K562 (cell line): ENCODE data around the gene SMIM13. TPM values are rescaled to one million over a fixed set of nuclear protein-coding genes. Genes with fewer than 3 reads are reported as not detected.

ENCODE experiments used
- AFF4 ChIP-seq: sonication (generic); formaldehyde crosslinking; IDR thresholded peaks from 2 replicates; pipeline ENCODE4 v1.8.0; 2023; ENCODE audit warnings: mild to moderate bottlenecking, missing genetic modification reagents
- ATF2 ChIP-seq: sonication (generic); formaldehyde crosslinking; IDR thresholded peaks from 2 replicates; pipeline ENCODE4 v1.8.1; 2022; ENCODE audit warnings: missing genetic modification reagents
- BRF2 ChIP-seq: IDR thresholded peaks from 3 replicates; pipeline ENCODE4 v1.6.1; 2011; ENCODE audit warnings: borderline replicate concordance, mild to moderate bottlenecking; ENCODE audit not compliant: insufficient read length, insufficient read depth
- CHD2 ChIP-seq: IDR thresholded peaks from 2 replicates; pipeline ENCODE4 v1.6.1; 2011; ENCODE audit warnings: low read depth, low read length
- COPS2 ChIP-seq: fragments of 450-650 bp; conservative IDR thresholded peaks from 2 replicates; pipeline ENCODE4 v1.6.1; 2016; ENCODE audit warnings: mild to moderate bottlenecking, moderate library complexity
- GTF2A2 ChIP-seq: IDR thresholded peaks from 2 replicates; pipeline ENCODE4 v1.6.1; 2016; ENCODE audit warnings: mild to moderate bottlenecking, missing genetic modification characterization, missing compliant biosample characterization
- HNRNPLL ChIP-seq: fragments of 200-400 bp; formaldehyde crosslinking; IDR thresholded peaks from 2 replicates; pipeline ENCODE4 v1.6.1; 2017; ENCODE audit warnings: low read length, low read depth, mild to moderate bottlenecking; ENCODE audit not compliant: poor library complexity, severe bottlenecking
- KLF6 ChIP-seq: fragments of 250-450 bp; sonication (Bioruptor Pico); IDR thresholded peaks from 2 replicates; pipeline ENCODE4 v1.4.0; 2020; ENCODE audit warnings: mild to moderate bottlenecking, moderate library complexity, borderline replicate concordance
- LARP7 ChIP-seq: fragments of 450-650 bp; IDR thresholded peaks from 2 replicates; pipeline ENCODE4 v1.6.1; 2016
- MAFF ChIP-seq: IDR thresholded peaks from 2 replicates; pipeline ENCODE4 v1.6.1; 2012; ENCODE audit warnings: low read length, improper control_type of control experiment
- MCM2 ChIP-seq: fragments of 450-650 bp; IDR thresholded peaks from 2 replicates; pipeline ENCODE4 v1.6.1; 2017; ENCODE audit warnings: low read depth, mild to moderate bottlenecking
- MYNN ChIP-seq, 2 experiments: sonication (generic); formaldehyde crosslinking in 1 of 2; IDR thresholded peaks; 2 replicates each; pipeline versions ENCODE4 v1.5.0 to v1.6.1; 2016 to 2020; ENCODE audit warnings: antibody characterized with exemption in 1 of 2, missing genetic modification reagents in 1 of 2
- POLR2A ChIP-seq: fragments of 450-650 bp; conservative IDR thresholded peaks from 2 replicates; pipeline ENCODE4 v1.6.1; 2016
- RBM39 ChIP-seq: fragments of 200-400 bp; formaldehyde crosslinking; optimal IDR thresholded peaks from 2 replicates; pipeline ENCODE3; 2018; ENCODE audit warnings: low read depth, low read length
- YY1 ChIP-seq, 3 experiments: IDR thresholded peaks; 2 replicates each; pipeline ENCODE4 v1.6.1; 2011; ENCODE audit warnings: low read length in 2 of 3, mild to moderate bottlenecking in 2 of 3, moderate library complexity in 2 of 3, borderline replicate concordance in 1 of 3, control low read depth in 1 of 3, low read depth in 1 of 3; ENCODE audit not compliant: insufficient read depth in 3 of 3, insufficient replicate concordance in 2 of 3, control insufficient read depth in 1 of 3, insufficient read length in 1 of 3; ENCODE audit errors: extremely low read depth in 1 of 3
- ZNF197 ChIP-seq: fragments of 200-800 bp; sonication (Bioruptor generic); IDR thresholded peaks from 2 replicates; pipeline ENCODE4 v1.6.1; 2016; ENCODE audit warnings: low read depth, missing genetic modification characterization, missing compliant biosample characterization
- ZNF408 ChIP-seq: fragments of 250-450 bp; sonication (Bioruptor Pico); IDR thresholded peaks from 2 replicates; pipeline ENCODE4 v1.4.0; 2020; ENCODE audit warnings: low read depth, mild to moderate bottlenecking, moderate library complexity
- ZNF436 ChIP-seq: fragments of 250-450, 450-650 bp; sonication (Bioruptor Pico); formaldehyde crosslinking; IDR thresholded peaks from 2 replicates; pipeline ENCODE4 v1.7.0; 2020; ENCODE audit warnings: mild to moderate bottlenecking
- polyA plus RNA-seq, 8 experiments: library from polyadenylated mRNA; depleted of rRNA in 4 of 8; stranded (reverse) in 5 of 8; unstranded in 3 of 8; fragments of >200 nt; fragmentation: Nextera tagmentation in 2 of 8; fragmentation: Illumina TruSeq in 1 of 8; extraction: Ambion mirVana in 2 of 8; extraction: Trizol in 1 of 8; gene quantifications; 2 replicates each; pipeline versions ENCODE4 v1.2.1 to v1.2.3, GENCODE V29; 2011 to 2014; ENCODE audit warnings: inconsistent platforms in 1 of 8, missing spikeins in 1 of 8
- total RNA-seq, 7 experiments: library from RNA; depleted of rRNA in 6 of 7; stranded (reverse); fragments of >200 nt in 6 of 7; fragmentation: Illumina TruSeq in 2 of 7; extraction: Trizol in 2 of 7; gene quantifications; 2 replicates each; pipeline versions ENCODE4 v1.2.1 to v1.2.3, GENCODE V29; 2011 to 2021; ENCODE audit warnings: low replicate concordance in 1 of 7
- TF ChIP-seq, protein P1 (sequence below), 2 experiments: IDR thresholded peaks; 2 replicates each; pipeline ENCODE4 v1.6.1; 2012; ENCODE audit warnings: improper control_type of control experiment in 2 of 2, low read depth in 2 of 2, low read length in 2 of 2, borderline replicate concordance in 1 of 2

The SMIM13 gene
- total and polyA plus RNA-seq, 9 of the 15 experiments (the other 6 are each of a cell fraction or from before 2014, with no cell fraction given) = 5.5 to 24.8 (median 11.7) TPM

DNA sequence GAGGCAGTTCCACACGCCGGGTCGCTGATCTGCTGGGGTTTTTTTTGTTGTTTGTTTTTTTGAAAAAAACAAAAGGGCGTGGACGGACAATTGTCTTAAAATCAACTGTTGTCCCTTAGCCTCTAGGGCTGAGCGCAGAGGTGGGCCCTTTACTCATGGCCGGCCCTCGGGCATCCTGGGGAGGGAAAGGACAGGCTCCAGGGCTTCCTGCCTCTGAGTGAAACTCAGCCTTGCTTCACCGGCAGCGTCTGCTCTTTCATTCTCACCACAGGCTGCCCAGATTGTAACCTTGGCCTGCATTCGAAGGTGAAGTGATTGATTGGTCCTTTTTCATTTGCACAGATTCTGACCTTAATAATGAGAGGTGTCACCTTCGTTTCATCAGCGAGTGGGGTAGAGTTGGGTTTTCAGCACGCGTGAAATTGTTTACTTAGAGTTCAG lies 797 bp downstream of the SMIM13 start (continued):
- no peak; the same call in 1 of the 2 replicates for TF ChIP-seq AFF4 (CRISPR knock-in tag)
- no peak for TF ChIP-seq MAFF
- TF ChIP-seq ATF2 (CRISPR knock-in tag) = no peak
- TF ChIP-seq, protein P1, sequence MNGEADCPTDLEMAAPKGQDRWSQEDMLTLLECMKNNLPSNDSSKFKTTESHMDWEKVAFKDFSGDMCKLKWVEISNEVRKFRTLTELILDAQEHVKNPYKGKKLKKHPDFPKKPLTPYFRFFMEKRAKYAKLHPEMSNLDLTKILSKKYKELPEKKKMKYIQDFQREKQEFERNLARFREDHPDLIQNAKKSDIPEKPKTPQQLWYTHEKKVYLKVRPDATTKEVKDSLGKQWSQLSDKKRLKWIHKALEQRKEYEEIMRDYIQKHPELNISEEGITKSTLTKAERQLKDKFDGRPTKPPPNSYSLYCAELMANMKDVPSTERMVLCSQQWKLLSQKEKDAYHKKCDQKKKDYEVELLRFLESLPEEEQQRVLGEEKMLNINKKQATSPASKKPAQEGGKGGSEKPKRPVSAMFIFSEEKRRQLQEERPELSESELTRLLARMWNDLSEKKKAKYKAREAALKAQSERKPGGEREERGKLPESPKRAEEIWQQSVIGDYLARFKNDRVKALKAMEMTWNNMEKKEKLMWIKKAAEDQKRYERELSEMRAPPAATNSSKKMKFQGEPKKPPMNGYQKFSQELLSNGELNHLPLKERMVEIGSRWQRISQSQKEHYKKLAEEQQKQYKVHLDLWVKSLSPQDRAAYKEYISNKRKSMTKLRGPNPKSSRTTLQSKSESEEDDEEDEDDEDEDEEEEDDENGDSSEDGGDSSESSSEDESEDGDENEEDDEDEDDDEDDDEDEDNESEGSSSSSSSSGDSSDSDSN (IDR thresholded peaks at IDR 0.05; ENCODE audit: borderline replicate concordance in 1 of 2, low read depth in 2 of 2, low read length in 2 of 2) = no peak; a peak in 1 of 4 replicates
- TF ChIP-seq MCM2 = no peak
- TF ChIP-seq CHD2 = no peak
- TF ChIP-seq POLR2A = no peak
- TF ChIP-seq BRF2 = no peak
- TF ChIP-seq LARP7 = no peak
- peak in 1 of 3 experiments; percentile 45 for TF ChIP-seq YY1 (IDR thresholded peaks at IDR 0.05; ENCODE audit: borderline replicate concordance in 1 of 3, control insufficient read depth in 1 of 3, extremely low read depth in 1 of 3, insufficient read depth in 3 of 3, insufficient read length in 1 of 3, insufficient replicate concordance in 2 of 3, low read depth in 1 of 3, low read length in 2 of 3)
- no peak for TF ChIP-seq MYNN (IDR thresholded peaks at IDR 0.05)
- TF ChIP-seq MYNN (CRISPR knock-in tag; IDR thresholded peaks at IDR 0.05) = no peak
- no peak for TF ChIP-seq ZNF436
- no peak for TF ChIP-seq GTF2A2 (tag)
- TF ChIP-seq HNRNPLL = no peak
- no peak for TF ChIP-seq COPS2
- TF ChIP-seq RBM39 = no peak
- TF ChIP-seq ZNF408 (CRISPR knock-in tag) = no peak
- no peak for TF ChIP-seq ZNF197 (CRISPR knock-in tag)
- TF ChIP-seq KLF6 (CRISPR knock-in tag) = no peak
